Upper lobe of left lung (tissue), 4 donors: ENCODE measurements around the gene GNG13.

ENCODE experiments used
- CTCF ChIP-seq, 6 experiments: fragments of 450-650 bp in 4 of 6; fragments of 200-600 bp in 2 of 6; sonication (generic) in 2 of 6; IDR thresholded peaks; one replicate each; pipeline ENCODE4 v1.5.1; 2016 to 2019; ENCODE audit warnings: antibody characterized with exemption in 6 of 6
- POLR2A ChIP-seq, 4 donors: fragments of 450-650 bp; IDR thresholded peaks; one replicate each; pipeline ENCODE4 v1.5.1; 2016 to 2017; ENCODE audit warnings: antibody characterized with exemption in 4 of 4, mild to moderate bottlenecking in 2 of 4

GRCh38 chr16:841455-842060 lies 41.0 kb upstream of the GNG13 start:
- TF ChIP-seq CTCF (IDR thresholded peaks at IDR 0.05) (no peak), POLR2A (IDR thresholded peaks at IDR 0.05) (no peak)
